ENCODE measurements around the gene DMRT3.
A peak's percentile ranks its signal among the peaks of the same experiment; 100 is the strongest.

DMRT3 gene

GRCh38 chr9:959105-959504, 17.4 kb upstream of the DMRT3 start:
- Histone ChIP-seq H3K27ac (ENCODE audit: low read length) (no peak overlapping the region), H3K9ac (ENCODE audit: low read depth, low read length) (no peak overlapping the region), H3K4me3 (ENCODE audit: low read length) (no peak overlapping the region), H3K4me1 (ENCODE audit: insufficient read depth, low read length) (no peaks in the 10 kb centered on the region), H3K36me3 (ENCODE audit: insufficient read depth, low read depth, low read length) (no peaks in the 10 kb centered on the region), H3K27me3 (ENCODE audit: insufficient read depth, low read length) (peaks cover 33% of the 10 kb centered on the region), H3K9me3 (ENCODE audit: insufficient read depth, low read depth, low read length) (no peaks in the 10 kb centered on the region)

GRCh38 chr9:959914-960313, 16.5 kb upstream of the DMRT3 start:
- Histone ChIP-seq H3K9me3 (ENCODE audit: insufficient read depth, low read depth, low read length) (no peaks in the 10 kb centered on the region), H3K27ac (ENCODE audit: low read length) (no peak overlapping the region), H3K27me3 (ENCODE audit: insufficient read depth, low read length) (peaks cover 40% of the 10 kb centered on the region), H3K4me1 (ENCODE audit: insufficient read depth, low read length) (no peaks in the 10 kb centered on the region), H3K4me3 (ENCODE audit: low read length) (no peak overlapping the region), H3K9ac (ENCODE audit: low read depth, low read length) (no peak overlapping the region), H3K36me3 (ENCODE audit: insufficient read depth, low read depth, low read length) (no peaks in the 10 kb centered on the region)

GRCh38 chr9:962023-962422, 14.4 kb upstream of the DMRT3 start:
- H3K9me3 ChIP-seq (ENCODE audit: insufficient read depth, low read depth, low read length): no peaks in the 10 kb centered on the region
- no peaks in the 10 kb centered on the region for H3K4me1 ChIP-seq (ENCODE audit: insufficient read depth, low read length)
- no peak overlapping the region for H3K4me3 ChIP-seq (ENCODE audit: low read length)
- H3K27ac ChIP-seq (ENCODE audit: low read length): no peak overlapping the region
- peaks cover 62% of the 10 kb centered on the region for H3K27me3 ChIP-seq (ENCODE audit: insufficient read depth, low read length)
- H3K9ac ChIP-seq (ENCODE audit: low read depth, low read length): no peak overlapping the region
- H3K36me3 ChIP-seq (ENCODE audit: insufficient read depth, low read depth, low read length): no peaks in the 10 kb centered on the region

- Histone ChIP-seq H3K36me3 (ENCODE audit: insufficient read depth, low read depth, low read length) (no peaks in the 10 kb centered on the region), H3K4me3 (ENCODE audit: low read length) (no peak overlapping the region), H3K4me1 (ENCODE audit: insufficient read depth, low read length) (no peaks in the 10 kb centered on the region; the same call in 1 of the 2 replicates), H3K27me3 (ENCODE audit: insufficient read depth, low read length) (peaks cover 96% of the 10 kb centered on the region), H3K9me3 (ENCODE audit: insufficient read depth, low read depth, low read length) (no peaks in the 10 kb centered on the region), H3K9ac (ENCODE audit: low read depth, low read length) (no peak overlapping the region), H3K27ac (ENCODE audit: low read length) (no peak overlapping the region)
Observed at GRCh38 chr9:965497-965896, 11.0 kb upstream of the DMRT3 start.

GRCh38 chr9:966870-967269, 9.6 kb upstream of the DMRT3 start:
- Histone ChIP-seq H3K9me3 (ENCODE audit: insufficient read depth, low read depth, low read length) (no peaks in the 10 kb centered on the region), H3K4me3 (ENCODE audit: low read length) (no peak overlapping the region), H3K36me3 (ENCODE audit: insufficient read depth, low read depth, low read length) (no peaks in the 10 kb centered on the region), H3K9ac (ENCODE audit: low read depth, low read length) (no peak overlapping the region), H3K4me1 (ENCODE audit: insufficient read depth, low read length) (no peaks in the 10 kb centered on the region; the same call in 1 of the 2 replicates), H3K27ac (ENCODE audit: low read length) (no peak overlapping the region), H3K27me3 (ENCODE audit: insufficient read depth, low read length) (peaks cover 97% of the 10 kb centered on the region)

- Histone ChIP-seq H3K27me3 (ENCODE audit: insufficient read depth, low read length) (peaks cover 98% of the 10 kb centered on the region), H3K4me3 (ENCODE audit: low read length) (peak overlapping the region; percentile 31; the same call in 1 of the 2 replicates)
Observed at GRCh38 chr9:967436-967835, 9.0 kb upstream of the DMRT3 start.

GRCh38 chr9:967903-968641, 8.4 kb upstream of the DMRT3 start:
- Histone ChIP-seq H3K27me3 (ENCODE audit: insufficient read depth, low read length) (peaks cover 99% of the 10 kb centered on the region), H3K9ac (ENCODE audit: low read depth, low read length) (no peak overlapping the region), H3K36me3 (ENCODE audit: insufficient read depth, low read depth, low read length) (no peaks in the 10 kb centered on the region), H3K4me1 (ENCODE audit: insufficient read depth, low read length) (no peaks in the 10 kb centered on the region; the same call in 1 of the 2 replicates), H3K4me3 (ENCODE audit: low read length) (peak overlapping the region; percentile 33), H3K27ac (ENCODE audit: low read length) (no peak overlapping the region), H3K9me3 (ENCODE audit: insufficient read depth, low read depth, low read length) (no peaks in the 10 kb centered on the region)

More at GRCh38 chr9:967436-967835, 9.0 kb upstream of the DMRT3 start:
- no peaks in the 10 kb centered on the region; the same call in 1 of the 2 replicates for H3K4me1 ChIP-seq (ENCODE audit: insufficient read depth, low read length)
- H3K36me3 ChIP-seq (ENCODE audit: insufficient read depth, low read depth, low read length): no peaks in the 10 kb centered on the region
- no peak overlapping the region for H3K9ac ChIP-seq (ENCODE audit: low read depth, low read length)
- no peaks in the 10 kb centered on the region for H3K9me3 ChIP-seq (ENCODE audit: insufficient read depth, low read depth, low read length)
- H3K27ac ChIP-seq (ENCODE audit: low read length): no peak overlapping the region

- Histone ChIP-seq H3K9ac (ENCODE audit: low read depth, low read length) (no peak overlapping the region), H3K36me3 (ENCODE audit: insufficient read depth, low read depth, low read length) (no peaks in the 10 kb centered on the region), H3K27ac (ENCODE audit: low read length) (no peak overlapping the region), H3K9me3 (ENCODE audit: insufficient read depth, low read depth, low read length) (no peaks in the 10 kb centered on the region; the same call in 1 of the 2 replicates), H3K27me3 (ENCODE audit: insufficient read depth, low read length) (peaks cover 100% of the 10 kb centered on the region), H3K4me3 (ENCODE audit: low read length) (peak overlapping the region; percentile 34; the same call in 1 of the 2 replicates), H3K4me1 (ENCODE audit: insufficient read depth, low read length) (no peaks in the 10 kb centered on the region; the same call in 1 of the 2 replicates)
Observed at GRCh38 chr9:969310-970150, 6.9 kb upstream of the DMRT3 start.

- Histone ChIP-seq H3K9ac (ENCODE audit: low read depth, low read length) (no peak overlapping the region), H3K4me1 (ENCODE audit: insufficient read depth, low read length) (no peaks in the 10 kb centered on the region; the same call in 1 of the 2 replicates), H3K36me3 (ENCODE audit: insufficient read depth, low read depth, low read length) (no peaks in the 10 kb centered on the region), H3K9me3 (ENCODE audit: insufficient read depth, low read depth, low read length) (no peaks in the 10 kb centered on the region; the same call in 1 of the 2 replicates), H3K27me3 (ENCODE audit: insufficient read depth, low read length) (peaks cover 100% of the 10 kb centered on the region), H3K4me3 (ENCODE audit: low read length) (peak overlapping the region; percentile 34; the same call in 1 of the 2 replicates), H3K27ac (ENCODE audit: low read length) (no peak overlapping the region)
Observed at GRCh38 chr9:970151-970996, 6.1 kb upstream of the DMRT3 start.

GRCh38 chr9:971901-972500, 4.5 kb upstream of the DMRT3 start:
- H3K27ac ChIP-seq (ENCODE audit: low read length): no peak overlapping the region
- peaks cover 100% of the 10 kb centered on the region for H3K27me3 ChIP-seq (ENCODE audit: insufficient read depth, low read length)
- H3K9ac ChIP-seq (ENCODE audit: low read depth, low read length): peak overlapping the region; percentile 42; the same call in 1 of the 2 replicates
- H3K36me3 ChIP-seq (ENCODE audit: insufficient read depth, low read depth, low read length): no peaks in the 10 kb centered on the region
- H3K9me3 ChIP-seq (ENCODE audit: insufficient read depth, low read depth, low read length): no peaks in the 10 kb centered on the region; the same call in 1 of the 2 replicates
- no peaks in the 10 kb centered on the region; the same call in 1 of the 2 replicates for H3K4me1 ChIP-seq (ENCODE audit: insufficient read depth, low read length)
- H3K4me3 ChIP-seq (ENCODE audit: low read length): peak overlapping the region; percentile 53
